Esophagus squamous epithelium (tissue), 4 donors: ENCODE measurements around the gene SGMS1.

Experiments
- CTCF ChIP-seq, 6 experiments: fragments of 450-650 bp in 4 of 6; fragments of 200-600 bp in 2 of 6; sonication (generic) in 2 of 6; IDR thresholded peaks; one replicate each; pipeline ENCODE4 v1.5.1; 2016 to 2019; ENCODE audit warnings: antibody characterized with exemption in 6 of 6, mild to moderate bottlenecking in 4 of 6, moderate library complexity in 4 of 6
- POLR2A ChIP-seq, 4 donors: fragments of 450-650 bp; IDR thresholded peaks; one replicate each; pipeline ENCODE4 v1.6.1; 2017; ENCODE audit warnings: antibody characterized with exemption in 4 of 4, mild to moderate bottlenecking in 4 of 4, moderate library complexity in 3 of 4

DNA sequence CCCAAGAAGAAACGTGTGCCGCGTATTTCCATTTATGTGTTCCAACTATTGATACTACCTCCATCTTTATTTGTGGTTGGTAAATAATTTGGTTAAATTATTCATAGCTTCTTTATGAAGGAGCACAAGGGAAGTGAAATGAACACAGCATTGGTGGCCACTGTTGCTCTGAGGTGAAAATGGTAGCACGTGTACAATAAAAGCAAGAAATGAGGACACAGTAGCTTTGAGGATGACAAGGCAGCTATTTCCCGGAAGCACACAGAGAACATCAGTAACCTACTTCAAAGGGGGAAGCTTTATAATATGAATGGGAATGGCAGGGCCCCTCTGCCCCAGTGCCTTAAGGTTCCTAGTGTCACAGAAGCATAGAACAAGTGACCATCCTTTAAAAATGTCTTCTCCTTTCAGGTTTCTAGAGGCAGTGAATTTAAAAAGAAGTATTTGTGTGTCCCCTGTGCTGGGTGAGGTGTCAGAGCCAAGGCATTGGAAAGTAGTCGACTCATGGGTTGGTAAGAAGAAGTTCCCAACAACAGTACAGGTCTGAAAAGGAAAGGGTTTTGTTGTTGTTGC is 78.8 kb downstream of the SGMS1 start:
- TF ChIP-seq CTCF (IDR thresholded peaks at IDR 0.05) (no peak), POLR2A (IDR thresholded peaks at IDR 0.05) (no peak)
